Activated effector memory CD4-positive, alpha-beta T cell treated with anti-CD3 and anti-CD28 coated beads, Interleukin-2, amount 50 U/mL, for 16 hours (primary cell): ENCODE data around the gene GLYATL1B.
"Not testable (repeated sequence)": the region's sequence is repeated elsewhere in the genome, so short reads cannot be mapped to it uniquely, and the experiment has no call there.

Experiments used
- DNase-seq: peaks from one replicate; pipeline ENCODE4 v3.0.0-alpha.2; 2020

The GLYATL1B gene

GRCh38 chr11:59097113-59097708 is 11.1 kb downstream of the GLYATL1B start:
- peak; percentile 87 for DNase-seq

GRCh38 chr11:59097938-59098337 is 11.8 kb downstream of the GLYATL1B start:
- not testable (repeated sequence) for DNase-seq

- DNase-seq = peak; percentile 86
Observed at GRCh38 chr11:59102259-59102765, 16.2 kb downstream of the GLYATL1B start.

GRCh38 chr11:59106363-59107336 is 20.5 kb downstream of the GLYATL1B start, which contains the start of gene FAM111B:
TSS of gene FAM111B (plus strand) at chr11:59107237. CDS start at chr11:59109626, 2,389 bp downstream.
- peak; percentile 87 for DNase-seq

- peak; percentile 62 for DNase-seq
Observed at GRCh38 chr11:59107721-59108120, 21.6 kb downstream of the GLYATL1B start.

- DNase-seq = no peak
Observed at GRCh38 chr11:59112494-59112893, 26.4 kb downstream of the GLYATL1B start.

- DNase-seq = no peak
Observed at GRCh38 chr11:59114344-59114743, 28.2 kb downstream of the GLYATL1B start.

- no peak for DNase-seq
Observed at GRCh38 chr11:59115553-59115952, 29.4 kb downstream of the GLYATL1B start.

- no peak for DNase-seq
Observed at GRCh38 chr11:59117774-59118173, 31.7 kb downstream of the GLYATL1B start.

GRCh38 chr11:59119826-59120225 is 33.7 kb downstream of the GLYATL1B start:
- no peak for DNase-seq

GRCh38 chr11:59135648-59136461 is 49.7 kb downstream of the GLYATL1B start:
- peak; percentile 95 for DNase-seq

- DNase-seq = not testable (repeated sequence)
Observed at GRCh38 chr11:59136551-59136950, 50.4 kb downstream of the GLYATL1B start.

GRCh38 chr11:59137190-59137589 is 51.1 kb downstream of the GLYATL1B start:
- no peak for DNase-seq

GRCh38 chr11:59138643-59139042 is 52.5 kb downstream of the GLYATL1B start:
- DNase-seq = no peak

GRCh38 chr11:59141191-59141590 is 55.1 kb downstream of the GLYATL1B start:
- no peak for DNase-seq

- DNase-seq = no peak
Observed at GRCh38 chr11:59141673-59142460, 55.8 kb downstream of the GLYATL1B start.

GRCh38 chr11:59142530-59143507 is 56.7 kb downstream of the GLYATL1B start, which contains the start of gene FAM111A:
TSS of gene FAM111A (plus strand) at chr11:59142856. CDS start at chr11:59148873, 6,017 bp downstream.
- DNase-seq = peak; percentile 94

GRCh38 chr11:59144096-59144495 is 58.0 kb downstream of the GLYATL1B start:
- DNase-seq = no peak
